WERI-Rb-1 (cell line): Measurements from ENCODE around the gene NR6A1.

Experiments used
- DNase-seq: peaks from one replicate; pipeline ENCODE4 v3.0.0-alpha.2; 2020
- H3K27ac ChIP-seq: fragments of 250-450 bp; sonication (Bioruptor Pico); 2 replicates; pipeline ENCODE4 v1.5.1; 2020; ENCODE audit warnings: mild to moderate bottlenecking, moderate library complexity
- H3K27me3 ChIP-seq: fragments of 250-450 bp; sonication (Bioruptor Pico); 2 replicates; pipeline ENCODE4 v1.5.1; 2021; ENCODE audit warnings: mild to moderate bottlenecking, low read depth, moderate library complexity; ENCODE audit not compliant: insufficient read depth, severe bottlenecking
- H3K36me3 ChIP-seq: fragments of 250-450 bp; sonication (Bioruptor Pico); 2 replicates; pipeline ENCODE4 v1.5.1; 2020; ENCODE audit warnings: mild to moderate bottlenecking, moderate library complexity
- H3K4me3 ChIP-seq: 2 replicates; pipeline ENCODE4 v1.5.1; 2011; ENCODE audit warnings: low read depth, mild to moderate bottlenecking, control low read depth, low read length
- H3K9me3 ChIP-seq: fragments of 250-450 bp; sonication (Bioruptor Pico); 2 replicates; pipeline ENCODE4 v1.5.1; 2021; ENCODE audit warnings: mild to moderate bottlenecking, moderate library complexity; ENCODE audit not compliant: severe bottlenecking
- CTCF ChIP-seq: IDR thresholded peaks from 2 replicates; pipeline ENCODE4 v1.5.1; 2011; ENCODE audit warnings: low read depth, mild to moderate bottlenecking, control low read depth, inconsistent platforms, low read length

The NR6A1 gene

GRCh38 chr9:124771021-124771866, at the start of gene NR6A1:
NR6A1 (minus strand) TSS chr9:124771311.
- Histone ChIP-seq H3K4me3 (peak within 1 kb of the TSS; percentile 70), H3K27ac (peak within 1 kb of the TSS; percentile 90), H3K9me3 (no peaks in the 10 kb centered on the region), H3K27me3 (no peaks in the 10 kb centered on the region), H3K36me3 (peaks cover 2% of the 10 kb centered on the region; the same call in 1 of the 2 replicates)
- no peak for TF ChIP-seq CTCF
- peak; percentile 99 for DNase-seq

- TF ChIP-seq CTCF: peak; percentile 34
- Histone ChIP-seq H3K9me3 (no peaks in the 10 kb centered on the region), H3K27me3 (no peaks in the 10 kb centered on the region), H3K27ac (peak overlapping the region; percentile 88), H3K4me3 (no peak overlapping the region), H3K36me3 (no peaks in the 10 kb centered on the region)
- peak; percentile 84 for DNase-seq
Observed at GRCh38 chr9:124818431-124819281, 47.5 kb upstream of the NR6A1 start.

GRCh38 chr9:124815601-124816000, 44.5 kb upstream of the NR6A1 start:
- Histone ChIP-seq H3K4me3 (no peak overlapping the region), H3K27me3 (no peaks in the 10 kb centered on the region), H3K36me3 (peaks cover 5% of the 10 kb centered on the region), H3K9me3 (no peaks in the 10 kb centered on the region), H3K27ac (peak overlapping the region; percentile 93)
- no peak for TF ChIP-seq CTCF
- no peak for DNase-seq

- Histone ChIP-seq H3K27me3 (no peaks in the 10 kb centered on the region), H3K27ac (peak overlapping the region; percentile 93), H3K9me3 (no peaks in the 10 kb centered on the region), H3K36me3 (peaks cover 18% of the 10 kb centered on the region), H3K4me3 (no peak overlapping the region)
- TF ChIP-seq CTCF: no peak
- DNase-seq: peak; percentile 86
Observed at GRCh38 chr9:124814164-124814535, 43.0 kb upstream of the NR6A1 start.

GRCh38 chr9:124813501-124814163, 42.5 kb upstream of the NR6A1 start:
- no peaks in the 10 kb centered on the region for H3K27me3 ChIP-seq
- no peaks in the 10 kb centered on the region for H3K9me3 ChIP-seq
- H3K36me3 ChIP-seq: peaks cover 19% of the 10 kb centered on the region
- H3K27ac ChIP-seq: peak overlapping the region; percentile 93
- H3K4me3 ChIP-seq: peak overlapping the region; percentile 8; the same call in 1 of the 2 replicates
- no peak for TF ChIP-seq CTCF
- no peak for DNase-seq
